Neural crest cell (in vitro differentiated cells): ENCODE results near the gene RTN4R. TPM values are rescaled to one million over a fixed set of nuclear protein-coding genes. Genes with fewer than 3 reads are reported as not detected.
A peak's percentile ranks its signal among the peaks of the same experiment; 100 is the strongest.

Source experiments
- DNase-seq: peaks from one replicate; pipeline ENCODE4 v3.0.0; 2021; ENCODE audit warnings: low read depth, mixed read lengths, low spot score
- H3K27ac Mint-ChIP-seq: one replicate; pipeline ENCODE4 v1.8.0; 2021; ENCODE audit warnings: mild to moderate bottlenecking, mixed read lengths; ENCODE audit not compliant: unreplicated experiment
- H3K27me3 Mint-ChIP-seq: 2 replicates; pipeline ENCODE4 v1.8.0; 2021; ENCODE audit warnings: low read depth, mild to moderate bottlenecking, mixed read lengths
- H3K36me3 Mint-ChIP-seq: 2 replicates; pipeline ENCODE4 v1.8.0; 2021; ENCODE audit warnings: low read depth, mild to moderate bottlenecking, mixed read lengths
- H3K4me1 Mint-ChIP-seq: 2 replicates; pipeline ENCODE4 v1.8.0; 2021; ENCODE audit warnings: mixed read lengths
- H3K4me3 Mint-ChIP-seq: one replicate; pipeline ENCODE4 v1.8.0; 2021; ENCODE audit warnings: mild to moderate bottlenecking, mixed read lengths
- H3K9me3 Mint-ChIP-seq: 2 replicates; pipeline ENCODE4 v1.8.0; 2021; ENCODE audit warnings: mixed read lengths
- total RNA-seq: library from RNA; stranded (reverse); gene quantifications from 2 replicates; pipeline ENCODE4 v1.2.1, GENCODE V29; 2021
- TF ChIP-seq, protein P1 (sequence below): fragments of 200-600 bp; sonication (generic); conservative IDR thresholded peaks from 2 replicates; pipeline ENCODE4 v1.5.0; 2021; ENCODE audit warnings: antibody characterized with exemption, mild to moderate bottlenecking

RTN4R gene
- total RNA-seq, 1 donor from 2014 or later: 19.0 TPM

DNA sequence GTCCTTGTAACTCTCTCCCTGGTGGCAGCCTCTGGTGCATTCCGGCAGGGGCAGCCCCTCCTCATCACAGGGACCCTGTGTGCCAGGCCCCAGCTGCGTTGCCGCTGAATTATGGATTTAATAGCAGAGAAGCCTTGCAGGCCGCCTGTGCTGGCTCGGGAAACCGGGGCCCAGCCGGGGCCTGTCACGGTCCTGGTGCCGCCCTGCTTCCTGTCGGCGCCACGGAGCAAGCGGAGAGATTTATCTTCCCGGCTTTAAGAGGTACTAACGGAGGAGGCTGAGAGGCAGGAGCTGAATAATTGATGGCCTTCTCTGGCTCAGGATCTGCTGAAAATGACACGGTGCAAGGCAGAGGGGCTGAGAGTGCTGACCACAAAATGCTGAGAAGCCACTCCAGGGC is 63.3 kb downstream of the RTN4R start:
- Mint-ChIP-seq H3K4me3 (no peak overlapping the region), H3K4me1 (peaks cover 25% of the 10 kb centered on the region), H3K27ac (no peak overlapping the region), H3K27me3 (no peaks in the 10 kb centered on the region), H3K9me3 (no peaks in the 10 kb centered on the region), H3K36me3 (no peaks in the 10 kb centered on the region)
- TF ChIP-seq, protein P1, sequence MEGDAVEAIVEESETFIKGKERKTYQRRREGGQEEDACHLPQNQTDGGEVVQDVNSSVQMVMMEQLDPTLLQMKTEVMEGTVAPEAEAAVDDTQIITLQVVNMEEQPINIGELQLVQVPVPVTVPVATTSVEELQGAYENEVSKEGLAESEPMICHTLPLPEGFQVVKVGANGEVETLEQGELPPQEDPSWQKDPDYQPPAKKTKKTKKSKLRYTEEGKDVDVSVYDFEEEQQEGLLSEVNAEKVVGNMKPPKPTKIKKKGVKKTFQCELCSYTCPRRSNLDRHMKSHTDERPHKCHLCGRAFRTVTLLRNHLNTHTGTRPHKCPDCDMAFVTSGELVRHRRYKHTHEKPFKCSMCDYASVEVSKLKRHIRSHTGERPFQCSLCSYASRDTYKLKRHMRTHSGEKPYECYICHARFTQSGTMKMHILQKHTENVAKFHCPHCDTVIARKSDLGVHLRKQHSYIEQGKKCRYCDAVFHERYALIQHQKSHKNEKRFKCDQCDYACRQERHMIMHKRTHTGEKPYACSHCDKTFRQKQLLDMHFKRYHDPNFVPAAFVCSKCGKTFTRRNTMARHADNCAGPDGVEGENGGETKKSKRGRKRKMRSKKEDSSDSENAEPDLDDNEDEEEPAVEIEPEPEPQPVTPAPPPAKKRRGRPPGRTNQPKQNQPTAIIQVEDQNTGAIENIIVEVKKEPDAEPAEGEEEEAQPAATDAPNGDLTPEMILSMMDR: no peak
- DNase-seq: no peak

DNA sequence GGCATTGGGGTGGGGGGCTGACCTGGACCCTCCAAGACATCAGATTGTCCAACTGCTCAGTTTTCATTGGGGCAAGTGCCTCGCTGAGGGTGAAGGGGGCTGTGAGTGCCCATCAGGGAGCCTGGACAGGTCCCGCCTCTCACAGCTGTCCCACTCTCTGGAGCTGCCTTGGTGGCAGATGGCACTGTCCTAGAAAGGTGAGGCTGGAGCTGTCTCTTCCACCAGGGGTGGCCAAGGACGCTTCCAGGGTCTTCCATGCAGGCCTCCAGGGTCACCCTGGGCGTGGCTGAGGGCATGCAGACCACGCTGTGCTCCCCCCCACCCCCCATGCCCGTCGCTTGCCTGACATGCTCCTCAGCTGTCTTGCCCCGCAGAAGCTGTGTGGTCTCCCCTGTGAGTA is 63.8 kb downstream of the RTN4R start:
- TF ChIP-seq, protein P1: no peak
- Mint-ChIP-seq H3K36me3 (no peaks in the 10 kb centered on the region), H3K4me1 (peaks cover 25% of the 10 kb centered on the region), H3K27ac (no peak overlapping the region), H3K9me3 (no peaks in the 10 kb centered on the region), H3K4me3 (no peak overlapping the region), H3K27me3 (no peaks in the 10 kb centered on the region)
- no peak for DNase-seq

DNA sequence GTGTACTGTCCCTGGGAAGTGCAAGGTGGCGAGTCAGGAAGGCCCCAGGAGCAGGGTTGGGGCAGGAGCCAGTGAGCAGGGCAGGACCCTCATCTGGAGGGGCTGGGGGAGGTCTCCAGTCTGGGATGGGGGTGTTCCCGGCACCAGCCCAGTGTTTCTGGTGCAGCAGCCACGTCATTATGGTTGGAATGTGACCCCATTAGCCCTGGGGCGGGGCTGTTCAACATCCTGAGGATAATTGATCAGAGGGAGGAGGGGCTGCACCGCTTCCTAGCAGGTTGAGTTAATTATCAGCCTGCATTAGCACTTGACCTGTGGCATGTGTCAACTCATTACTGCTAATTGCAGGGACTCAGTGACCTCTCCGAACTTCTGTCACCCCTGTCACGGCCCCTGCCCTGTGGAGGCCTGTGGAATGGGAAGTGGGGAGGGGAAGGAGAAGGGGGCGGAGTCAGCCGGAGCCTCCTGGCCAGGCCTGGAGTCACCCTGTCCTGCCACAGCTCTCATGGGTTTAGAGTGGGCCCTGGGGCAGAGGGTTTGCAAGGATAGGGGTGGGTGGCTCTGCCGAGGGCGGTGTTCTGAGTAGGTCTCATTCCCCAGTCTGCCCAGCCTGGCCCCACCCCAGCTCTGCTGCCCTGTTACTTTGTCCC is 64.4 kb downstream of the RTN4R start:
- Mint-ChIP-seq H3K9me3 (no peaks in the 10 kb centered on the region), H3K4me1 (peaks cover 25% of the 10 kb centered on the region), H3K27me3 (no peaks in the 10 kb centered on the region), H3K36me3 (no peaks in the 10 kb centered on the region), H3K27ac (peak overlapping the region; percentile 83), H3K4me3 (no peak overlapping the region)
- DNase-seq: peak; percentile 12
- TF ChIP-seq, protein P1: no peak

DNA sequence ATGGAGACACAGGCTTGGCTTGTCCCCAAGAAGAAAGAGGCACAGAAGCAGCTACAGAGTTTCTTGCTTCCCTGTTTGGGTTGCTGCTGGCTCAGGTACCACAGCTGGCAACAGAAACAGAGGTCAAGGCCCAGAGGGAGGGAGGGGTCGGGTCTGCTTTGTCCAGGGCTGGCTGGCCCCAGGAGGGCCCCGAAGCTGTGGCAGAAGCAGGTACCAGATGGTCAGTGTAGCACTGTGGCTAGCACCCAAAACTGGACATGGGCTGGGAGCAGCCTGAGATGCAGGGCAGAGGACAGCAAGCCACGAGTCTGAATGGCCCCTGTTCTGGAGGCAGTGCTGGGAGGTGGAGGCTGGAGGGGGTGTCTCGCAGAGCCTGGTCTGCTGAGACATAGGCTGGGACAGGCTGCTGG is 65.0 kb downstream of the RTN4R start:
- Mint-ChIP-seq H3K36me3 (no peaks in the 10 kb centered on the region), H3K4me1 (peaks cover 25% of the 10 kb centered on the region), H3K4me3 (no peak overlapping the region), H3K27me3 (no peaks in the 10 kb centered on the region), H3K27ac (peak overlapping the region; percentile 83), H3K9me3 (no peaks in the 10 kb centered on the region)
- DNase-seq: no peak
- TF ChIP-seq, protein P1: no peak

DNA sequence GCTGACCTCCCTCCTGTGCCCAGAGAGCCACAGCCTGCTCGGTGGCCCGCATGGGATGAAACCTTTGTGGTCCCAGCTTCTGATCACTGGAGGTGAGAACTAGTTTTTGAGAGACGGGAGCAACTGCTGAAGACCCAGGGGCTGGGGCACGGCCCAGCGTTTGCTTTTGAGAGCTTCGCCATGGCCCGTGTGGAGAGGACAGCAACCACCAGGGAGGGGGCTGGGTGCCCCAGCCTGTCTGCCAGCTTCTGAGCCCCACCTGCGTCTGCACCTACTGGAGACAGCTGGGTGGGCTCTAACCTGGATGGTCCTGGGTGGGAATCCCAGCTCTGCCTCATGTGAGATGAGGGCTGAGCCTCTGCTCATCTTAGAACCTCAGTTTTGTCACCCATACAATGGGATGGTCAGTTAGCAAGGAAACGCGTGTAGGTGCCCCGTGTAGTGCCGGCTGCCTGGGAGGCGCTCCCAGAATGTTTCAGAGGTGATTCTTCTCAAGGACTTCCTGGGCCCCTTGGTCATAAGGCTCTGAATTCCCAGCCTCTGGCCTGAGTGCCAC is 66.2 kb downstream of the RTN4R start:
- no peak overlapping the region for H3K27ac Mint-ChIP-seq
- H3K4me1 Mint-ChIP-seq: peaks cover 25% of the 10 kb centered on the region
- no peaks in the 10 kb centered on the region for H3K36me3 Mint-ChIP-seq
- no peaks in the 10 kb centered on the region for H3K27me3 Mint-ChIP-seq
- H3K9me3 Mint-ChIP-seq: no peaks in the 10 kb centered on the region
- no peak for DNase-seq
- no peak overlapping the region for H3K4me3 Mint-ChIP-seq
- TF ChIP-seq, protein P1: no peak
